Activated naive CD4-positive, alpha-beta T cell treated with Interleukin-2 at 50 U/mL for 16 hours (primary cell): Measurements from ENCODE around the gene CSNK2A1.
"Not testable (repeated sequence)": the region's sequence is repeated elsewhere in the genome, so short reads cannot be mapped to it uniquely, and the experiment has no call there.

ENCODE experiments used
- DNase-seq: peaks from one replicate; pipeline ENCODE4 v3.0.0-alpha.2; 2020

CSNK2A1 gene

GRCh38 chr20:480044-480443 lies 63.5 kb downstream of the CSNK2A1 start:
- no peak for DNase-seq

DNA sequence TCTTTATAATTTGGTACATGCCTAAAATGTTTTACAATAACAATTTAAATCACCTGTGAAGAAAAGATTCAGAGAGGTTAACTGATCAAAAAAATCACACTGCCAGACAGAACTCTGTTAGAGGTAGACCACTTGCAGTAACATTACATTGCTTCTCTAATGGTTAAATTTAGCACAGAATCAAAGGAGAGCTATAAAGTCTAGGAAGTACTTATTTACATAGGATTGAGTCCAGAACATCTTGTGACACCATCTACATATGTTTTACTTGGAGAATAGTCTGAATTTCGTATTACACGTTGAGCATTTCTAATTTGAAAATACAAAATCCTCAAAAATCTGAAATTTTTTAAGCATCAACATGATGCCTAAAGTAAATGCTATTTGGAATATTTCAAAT lies 64.1 kb downstream of the CSNK2A1 start:
- DNase-seq: no peak

DNA sequence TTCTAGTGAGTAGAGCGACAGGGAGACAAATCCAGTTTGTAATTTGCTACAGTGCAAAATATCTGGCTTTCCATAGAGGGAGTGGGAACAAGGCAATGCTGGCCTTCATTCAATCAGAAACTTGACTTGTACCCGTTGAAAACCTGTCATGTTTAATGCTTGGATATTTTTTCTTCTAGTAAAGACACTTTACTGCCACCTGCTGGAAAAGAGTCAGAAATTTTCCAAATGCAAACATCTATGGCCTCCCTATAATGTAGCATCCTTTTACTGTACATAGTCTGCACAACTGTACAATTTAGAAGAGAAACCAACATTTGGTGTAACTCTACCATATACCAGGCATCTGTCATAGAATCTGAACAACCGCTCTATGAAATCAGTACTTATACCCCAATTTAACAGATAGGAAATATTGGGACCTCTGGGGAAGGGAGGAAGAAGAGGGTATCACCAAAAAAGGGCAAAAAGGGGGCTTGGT lies 64.6 kb downstream of the CSNK2A1 start:
- no peak for DNase-seq

DNA sequence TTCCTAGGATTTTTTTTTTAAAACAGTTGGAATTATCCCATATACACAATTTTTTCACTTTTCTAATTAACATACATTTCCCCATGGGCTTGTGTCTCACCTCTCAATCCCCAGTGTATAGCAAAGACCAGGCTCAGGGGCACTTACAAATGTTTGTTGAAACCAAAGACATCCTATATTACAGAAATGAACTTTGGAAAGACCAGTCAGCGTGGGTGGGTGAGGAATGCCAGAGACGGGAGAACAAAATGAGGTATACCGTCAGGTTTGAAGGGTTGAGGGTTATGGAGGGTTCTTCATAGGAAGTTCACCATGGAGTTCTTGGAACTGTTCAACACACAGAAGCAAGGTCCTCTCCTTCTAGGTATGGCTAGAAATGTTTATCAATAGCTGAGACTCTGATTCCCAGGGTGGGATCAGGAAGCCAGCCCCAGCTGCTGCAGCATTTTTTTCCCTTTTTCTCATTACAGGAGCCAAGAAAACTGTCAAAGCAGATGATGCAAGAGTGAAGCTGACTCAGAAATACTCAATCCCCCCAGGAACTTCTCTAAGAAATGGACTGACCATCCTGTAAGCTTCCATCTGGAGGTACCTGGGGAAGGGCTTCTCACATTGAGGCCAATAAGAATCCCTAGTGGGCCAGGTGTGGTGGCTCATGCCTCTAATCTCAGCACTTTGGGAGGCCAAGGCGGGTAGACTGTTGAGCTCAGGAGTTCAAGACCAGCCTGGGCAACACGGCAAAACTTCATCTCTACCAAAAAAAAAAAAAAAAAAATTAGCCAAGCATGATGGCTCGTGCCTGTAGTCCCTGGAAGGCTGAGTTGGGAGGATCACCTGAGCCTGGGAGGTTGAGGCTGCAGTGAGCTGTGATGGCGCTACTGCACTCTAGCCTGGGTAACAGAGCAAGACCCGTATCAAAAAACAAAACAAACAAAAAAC lies 65.3 kb downstream of the CSNK2A1 start:
- DNase-seq: no peak

GRCh38 chr20:476561-477249 lies 66.9 kb downstream of the CSNK2A1 start:
- DNase-seq: not testable (repeated sequence)

DNA sequence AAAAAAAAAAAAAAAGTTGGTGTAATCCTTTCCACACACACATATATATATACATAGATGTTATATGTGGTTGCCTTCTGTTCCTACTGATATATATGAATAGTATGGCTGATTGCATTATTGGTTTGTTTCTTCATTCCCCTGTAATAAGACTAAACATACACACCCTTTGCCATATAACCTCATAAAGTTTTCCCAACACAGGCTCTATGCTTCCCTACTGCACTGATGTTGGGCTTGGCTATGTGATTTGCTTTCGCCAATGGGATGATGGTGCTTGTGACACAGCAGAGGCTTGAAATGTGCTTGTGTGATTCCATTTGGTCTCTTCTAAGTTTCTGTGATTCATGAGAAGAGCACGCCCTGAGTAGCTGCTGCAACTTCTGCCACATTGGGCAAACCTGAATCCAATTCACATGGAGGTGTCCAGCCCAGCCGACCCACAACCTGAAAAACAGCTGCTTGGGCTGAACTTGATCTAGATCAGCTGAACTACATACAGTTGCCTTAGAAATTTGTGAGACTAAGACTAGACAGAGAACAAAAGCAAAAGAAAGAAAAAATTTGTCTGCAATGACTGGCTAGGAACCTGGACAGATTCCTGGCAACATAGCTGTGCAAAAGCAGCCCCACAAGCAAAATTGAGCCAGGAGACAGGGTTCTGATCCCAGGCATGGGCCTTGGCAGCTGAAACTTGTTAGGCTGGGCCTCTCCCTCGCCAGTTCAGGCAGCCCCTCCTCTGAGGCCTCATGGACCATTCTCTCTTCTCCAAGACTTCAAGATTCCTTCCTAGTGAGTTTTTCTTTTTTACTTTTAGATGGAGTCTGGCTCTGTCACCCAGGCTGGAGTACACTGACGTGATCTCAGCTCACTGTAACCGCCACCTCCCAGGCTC lies 67.9 kb downstream of the CSNK2A1 start:
- DNase-seq: no peak

DNA sequence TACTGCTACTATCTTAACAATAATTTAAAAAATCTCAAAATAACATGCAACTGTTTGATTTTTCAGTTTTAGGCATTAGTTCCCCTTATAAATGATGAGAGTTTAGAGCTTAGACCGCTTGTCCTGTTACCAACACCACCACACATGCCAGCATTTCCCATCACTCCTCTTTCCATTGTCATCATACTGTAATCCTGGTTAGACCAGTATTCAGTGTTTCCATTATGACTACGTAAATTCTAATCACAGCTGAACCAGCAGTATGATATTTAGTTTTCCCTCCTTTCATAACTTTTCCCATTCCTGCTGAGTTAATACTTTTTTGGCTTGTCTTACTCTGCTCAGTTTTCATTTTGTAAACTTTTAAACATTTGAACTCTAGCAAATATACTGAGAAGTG lies 69.0 kb downstream of the CSNK2A1 start:
- DNase-seq: no peak

DNA sequence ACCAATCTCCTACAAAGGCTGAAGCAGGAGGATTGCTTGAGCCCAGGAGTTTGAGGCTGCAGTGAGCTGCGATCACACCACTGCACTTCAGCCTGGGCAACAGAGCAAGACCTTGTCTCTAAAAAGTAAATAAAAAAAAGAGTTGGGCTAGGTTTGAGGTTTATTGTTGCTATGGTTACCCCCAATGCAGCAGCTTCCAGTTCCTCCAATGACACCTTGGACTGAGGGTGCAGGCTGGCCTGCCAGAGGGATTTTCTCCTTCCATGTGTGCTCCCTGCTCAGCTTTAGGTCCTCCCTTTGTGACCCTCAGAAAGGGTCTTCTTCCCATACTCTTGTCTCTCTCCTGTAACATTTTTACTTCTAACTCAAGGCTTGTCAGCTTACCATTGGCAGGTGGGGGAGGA lies 70.7 kb downstream of the CSNK2A1 start:
- no peak for DNase-seq

- DNase-seq: no peak
Measured at GRCh38 chr20:472137-472846, 71.3 kb downstream of the CSNK2A1 start.

DNA sequence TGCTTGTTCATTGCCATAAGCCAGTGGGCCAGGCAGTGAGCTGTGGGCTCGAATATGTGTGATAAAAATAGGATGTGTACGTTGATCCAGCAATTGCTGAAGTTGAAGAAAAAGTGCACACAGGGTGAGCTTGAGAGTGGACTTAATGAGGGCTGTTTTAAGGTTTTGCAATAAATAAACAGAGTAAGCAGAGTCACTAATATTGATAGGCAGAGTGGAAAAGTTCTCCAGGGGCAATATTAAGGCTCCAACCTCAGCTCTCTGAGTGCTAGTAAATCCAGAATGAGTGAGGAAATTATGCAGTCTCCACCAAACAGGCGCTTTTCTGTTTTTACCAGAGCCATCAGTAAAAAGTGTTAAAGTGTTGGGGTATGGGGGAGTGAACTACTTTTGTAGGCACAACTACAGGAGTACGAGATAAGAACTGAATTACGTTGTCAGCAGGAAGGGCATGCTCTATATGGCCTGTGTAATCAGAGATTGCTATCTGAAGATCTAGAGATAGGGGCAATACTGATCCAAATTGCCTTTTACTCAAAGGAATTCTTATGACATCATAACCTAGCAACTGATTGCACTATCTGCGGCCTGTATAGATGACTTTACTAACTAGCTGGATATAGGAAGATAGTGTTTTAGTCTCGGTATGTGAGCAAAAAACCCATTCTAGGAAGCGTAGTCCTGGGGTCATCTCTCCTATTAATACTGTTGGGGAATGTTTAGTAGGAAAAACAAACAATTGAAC lies 73.7 kb downstream of the CSNK2A1 start:
- no peak for DNase-seq

DNA sequence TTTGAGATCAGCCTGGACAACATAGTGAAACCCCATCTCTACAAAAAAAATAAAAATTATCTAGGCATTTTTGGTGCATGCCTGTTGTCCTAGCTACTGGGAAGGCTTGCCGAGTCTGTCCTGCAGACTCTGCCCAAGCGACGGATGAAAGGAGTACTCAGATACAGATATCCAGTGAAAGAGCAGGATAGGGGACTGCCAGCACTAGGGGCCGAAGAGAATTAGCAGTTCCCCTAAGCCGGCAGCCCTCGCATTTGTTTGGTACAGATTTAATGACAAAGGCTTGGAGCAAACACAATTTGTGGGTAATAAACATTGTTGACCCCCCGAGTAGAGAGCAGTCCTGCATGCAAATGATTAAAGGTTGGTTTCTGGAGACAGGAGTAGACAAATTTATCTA lies 75.8 kb downstream of the CSNK2A1 start:
- DNase-seq: no peak

DNA sequence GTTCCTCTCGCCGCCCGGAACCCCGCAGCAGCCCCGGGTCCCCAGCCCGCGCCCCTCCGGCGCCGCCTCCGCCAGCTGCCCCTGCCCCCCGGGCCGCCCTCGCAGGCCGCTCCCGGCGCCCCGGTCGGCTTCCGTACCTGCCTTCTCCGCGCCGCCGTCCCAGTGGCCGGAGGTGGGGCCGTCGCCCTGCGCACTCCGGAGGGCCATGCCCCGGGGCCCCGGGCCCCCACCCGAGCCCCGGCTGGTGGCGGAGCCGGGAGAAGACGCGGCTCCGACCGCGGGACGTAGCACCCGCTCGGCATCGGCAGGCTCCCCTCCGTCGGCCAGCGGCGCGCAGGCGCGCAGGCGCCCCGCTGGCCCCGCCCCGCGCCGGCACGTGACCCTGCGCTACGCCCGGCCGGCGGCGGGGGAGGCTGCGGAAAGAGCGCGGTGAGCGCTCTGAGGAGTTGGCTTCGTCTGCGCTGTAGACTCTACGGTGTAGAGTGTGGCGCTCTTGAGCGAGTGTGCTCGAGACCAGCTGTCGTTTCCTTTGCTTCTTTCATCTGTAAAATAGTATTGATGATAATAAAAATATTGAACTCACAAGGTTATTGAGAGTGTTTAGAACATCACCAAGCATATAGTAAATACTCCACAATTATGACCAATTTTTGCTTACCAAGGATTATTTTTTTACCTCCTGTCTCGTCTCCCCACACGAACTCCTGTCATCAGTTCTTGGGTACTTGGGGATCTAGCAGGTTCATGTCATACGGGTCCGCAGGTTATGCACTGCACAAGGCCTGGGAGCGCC lies 81.2 kb downstream of the CSNK2A1 start, which contains the start of gene TBC1D20:
Gene TBC1D20 (minus strand): TSS at position 335 of the 793 bp plus-strand sequence. CDS start 128 bp downstream, at position 207.
- peak; percentile 85 for DNase-seq

- peak; percentile 56 for DNase-seq
Measured at GRCh38 chr20:461254-462198, 82.1 kb downstream of the CSNK2A1 start.

GRCh38 chr20:460707-461106 lies 82.9 kb downstream of the CSNK2A1 start:
- DNase-seq: no peak

- DNase-seq: no peak
Measured at GRCh38 chr20:460180-460579, 83.4 kb downstream of the CSNK2A1 start.

GRCh38 chr20:458776-459175 lies 84.8 kb downstream of the CSNK2A1 start:
- DNase-seq: no peak

DNA sequence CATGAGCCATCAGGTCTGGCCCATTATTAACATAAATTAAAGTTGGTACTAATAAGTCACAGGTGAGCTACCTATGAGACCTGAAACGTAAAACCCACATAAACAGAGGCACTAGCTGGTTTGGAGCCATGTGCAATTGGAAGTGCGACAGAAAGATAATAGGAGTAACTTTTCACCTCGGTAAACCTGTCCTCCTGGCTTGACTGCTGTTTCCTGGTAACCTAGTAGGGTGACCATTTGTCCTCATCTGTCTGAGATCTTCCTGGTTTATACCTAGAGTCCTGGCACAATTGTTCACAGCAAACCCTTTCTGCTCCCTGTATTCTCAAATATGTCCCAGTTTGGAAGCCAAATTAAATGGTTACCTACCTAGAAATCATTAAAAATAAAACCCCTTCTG lies 88.6 kb downstream of the CSNK2A1 start:
- DNase-seq: no peak

GRCh38 chr20:452021-452420 lies 91.6 kb downstream of the CSNK2A1 start:
- DNase-seq: not testable (repeated sequence)
